Neuronal stem cell (in vitro differentiated cells): ENCODE data around the gene TNFRSF18.

ENCODE experiments used
- DNase-seq: peaks from one replicate; pipeline ENCODE4 v3.0.0-alpha.2; 2013; ENCODE audit warnings: low spot score
- H2AFZ ChIP-seq: one replicate; pipeline ENCODE4 v1.6.1; 2013; ENCODE audit warnings: mild to moderate bottlenecking, low read length, inconsistent platforms
- H2AK5ac ChIP-seq: 2 replicates; pipeline ENCODE4 v1.6.1; 2013; ENCODE audit warnings: low read depth, mild to moderate bottlenecking, inconsistent platforms, low read length, moderate library complexity, mixed read lengths
- H2BK120ac ChIP-seq: 2 replicates; pipeline ENCODE4 v1.6.1; 2013; ENCODE audit warnings: low read depth, mild to moderate bottlenecking, inconsistent platforms, low read length, moderate library complexity, mixed read lengths
- H2BK12ac ChIP-seq: one replicate; pipeline ENCODE4 v1.6.1; 2013; ENCODE audit warnings: low read length, inconsistent platforms
- H2BK15ac ChIP-seq: 2 replicates; pipeline ENCODE4 v1.6.1; 2013; ENCODE audit warnings: mild to moderate bottlenecking, low read length, inconsistent platforms, mixed read lengths
- H2BK5ac ChIP-seq: one replicate; pipeline ENCODE4 v1.6.1; 2013; ENCODE audit warnings: inconsistent platforms, mild to moderate bottlenecking, low read length, moderate library complexity
- H3K14ac ChIP-seq: one replicate; pipeline ENCODE4 v1.6.1; 2013; ENCODE audit warnings: low read length, inconsistent platforms
- H3K18ac ChIP-seq: 2 replicates; pipeline ENCODE4 v1.6.1; 2013; ENCODE audit warnings: low read length, inconsistent platforms
- H3K23ac ChIP-seq: 2 replicates; pipeline ENCODE4 v1.6.1; 2013; ENCODE audit warnings: low read depth, mild to moderate bottlenecking, mixed read lengths, low read length, inconsistent platforms; ENCODE audit not compliant: poor library complexity
- H3K27ac ChIP-seq: replicated peaks from 3 replicates; pipeline ENCODE4 v1.5.1; 2013; ENCODE audit warnings: low read length, inconsistent platforms
- H3K27me3 ChIP-seq, 3 experiments: 2 replicates each; pipeline ENCODE4 v1.6.1; 2013; ENCODE audit warnings: low read length in 3 of 3, mild to moderate bottlenecking in 2 of 3, inconsistent platforms in 1 of 3, low read depth in 1 of 3, mixed read lengths in 1 of 3, moderate library complexity in 1 of 3; ENCODE audit not compliant: control insufficient read depth in 3 of 3, insufficient read depth in 3 of 3
- H3K36me3 ChIP-seq, 2 donors: replicated peaks in 1 of 2; 2 replicates each; pipeline ENCODE4 v1.6.1; 2013; ENCODE audit warnings: low read length in 2 of 2; ENCODE audit not compliant: control insufficient read depth in 2 of 2, insufficient read depth in 2 of 2
- H3K4ac ChIP-seq: 2 replicates; pipeline ENCODE4 v1.6.1; 2013; ENCODE audit warnings: inconsistent platforms, mild to moderate bottlenecking, low read length, moderate library complexity
- H3K4me1 ChIP-seq, 2 donors: 1 replicate in 1 of 2; 2 replicates in 1 of 2; pipeline ENCODE4 v1.6.1; 2013; ENCODE audit warnings: low read length in 2 of 2, low read depth in 1 of 2; ENCODE audit not compliant: control insufficient read depth in 2 of 2, insufficient read depth in 1 of 2
- H3K4me2 ChIP-seq: one replicate; pipeline ENCODE4 v1.6.1; 2013; ENCODE audit warnings: mild to moderate bottlenecking, low read length, inconsistent platforms; ENCODE audit not compliant: insufficient read depth, poor library complexity, severe bottlenecking
- H3K4me3 ChIP-seq, 2 donors: 2 replicates each; pipeline ENCODE4 v1.5.1; 2013; ENCODE audit warnings: low read length in 2 of 2, mild to moderate bottlenecking in 2 of 2, inconsistent platforms in 1 of 2, moderate library complexity in 1 of 2
- H3K79me1 ChIP-seq: one replicate; pipeline ENCODE4 v1.6.1; 2013; ENCODE audit warnings: low read depth, mild to moderate bottlenecking, inconsistent platforms, low read length, moderate library complexity
- H3K9ac ChIP-seq: one replicate; pipeline ENCODE4 v1.6.1; 2013; ENCODE audit warnings: mild to moderate bottlenecking, low read depth, low read length, inconsistent platforms; ENCODE audit not compliant: poor library complexity
- H3K9me3 ChIP-seq, 2 donors: replicated peaks in 1 of 2; 2 replicates each; pipeline versions ENCODE3 to v1.6.1; 2013; ENCODE audit warnings: low read length in 2 of 2, mild to moderate bottlenecking in 2 of 2, inconsistent platforms in 1 of 2, low read depth in 1 of 2, mixed read lengths in 1 of 2, moderate library complexity in 1 of 2; ENCODE audit not compliant: control insufficient read depth in 2 of 2, insufficient read depth in 1 of 2
- H4K8ac ChIP-seq: one replicate; pipeline ENCODE4 v1.6.1; 2013; ENCODE audit warnings: low read depth, mild to moderate bottlenecking, inconsistent platforms, low read length, moderate library complexity
- H4K91ac ChIP-seq: one replicate; pipeline ENCODE4 v1.6.1; 2013; ENCODE audit warnings: low read length, low read depth, mild to moderate bottlenecking, inconsistent platforms; ENCODE audit not compliant: poor library complexity
- WGBS, 2 donors: extraction: QIAGEN DNeasy Blood & Tissue Kit; methylation state at CpG; one replicate each; pipeline ENCODE4 v1.1.7; 2013; ENCODE audit warnings: missing lambda C conversion rate in 2 of 2, mixed read lengths in 1 of 2; ENCODE audit not compliant: insufficient read length in 2 of 2, insufficient replicate concordance in 1 of 2; ENCODE audit errors: extremely low coverage in 2 of 2; 5-methylcytosine and 5-hydroxymethylcytosine counted together
- small RNA-seq: library from polyadenylated mRNA; stranded (forward); fragments of <200 nt; extraction: miRNeasy Mini kit (QIAGEN cat#:217004); gene quantifications from one replicate; pipeline ENCODE3, GENCODE V24; 2013; ENCODE audit not compliant: insufficient read depth

TNFRSF18 gene

GRCh38 chr1:1156140-1157032, 50.0 kb downstream of the TNFRSF18 start:
- Histone ChIP-seq H3K4me3 (peak overlapping the region in 1 of 2 donors; percentile 43), H3K27ac (no peak overlapping the region), H3K79me1 (peaks cover 1% of the 10 kb centered on the region), H3K23ac (peak overlapping the region; percentile 85), H3K14ac (peak overlapping the region; percentile 56), H3K9me3 (peaks cover 3 to 7% of the 10 kb centered on the region in 2 donors), H2BK5ac (peak overlapping the region; percentile 53), H3K36me3 (no peaks in the 10 kb centered on the region), H3K9ac (no peak overlapping the region), H3K4ac (peak overlapping the region; percentile 76), H4K8ac (peak overlapping the region; percentile 43), H3K4me2 (no peak overlapping the region), H2AK5ac (peak overlapping the region; percentile 98), H2BK15ac (peak overlapping the region; percentile 85), H4K91ac (no peak overlapping the region), H2AFZ (no peak overlapping the region), H2BK12ac (no peak overlapping the region), H3K27me3 (no peaks in the 10 kb centered on the region), H3K18ac (peak overlapping the region; percentile 94), H2BK120ac (no peak overlapping the region), H3K4me1 (peaks cover 5 to 12% of the 10 kb centered on the region in 2 donors)
- DNase-seq, result no peak
- no CpG with 5 or more reads among the region's 26 CpGs for WGBS, 2 donors

- WGBS, 2 donors, result no CpG with 5 or more reads among the region's 10 CpGs
- Histone ChIP-seq H3K4me1 (peaks cover 5 to 12% of the 10 kb centered on the region in 2 donors), H3K4me3 (no peak overlapping the region), H2AK5ac (no peak overlapping the region), H3K36me3 (no peaks in the 10 kb centered on the region), H3K9me3 (peaks cover 3 to 7% of the 10 kb centered on the region in 2 donors), H2BK5ac (no peak overlapping the region), H4K8ac (no peak overlapping the region), H3K27me3 (no peaks in the 10 kb centered on the region), H3K14ac (no peak overlapping the region), H3K23ac (no peak overlapping the region), H3K9ac (no peak overlapping the region), H3K4ac (no peak overlapping the region), H3K27ac (no peak overlapping the region), H2AFZ (no peak overlapping the region), H3K79me1 (peaks cover 1% of the 10 kb centered on the region), H3K18ac (no peak overlapping the region), H2BK12ac (no peak overlapping the region), H3K4me2 (no peak overlapping the region), H2BK120ac (no peak overlapping the region), H2BK15ac (no peak overlapping the region), H4K91ac (no peak overlapping the region)
- no peak for DNase-seq
Measured at GRCh38 chr1:1155258-1155657, 51.1 kb downstream of the TNFRSF18 start.

GRCh38 chr1:1153874-1154273, 52.5 kb downstream of the TNFRSF18 start:
- H3K36me3 ChIP-seq, result no peaks in the 10 kb centered on the region
- H3K27ac ChIP-seq, result no peak overlapping the region
- H3K14ac ChIP-seq, result no peak overlapping the region
- H3K23ac ChIP-seq, result no peak overlapping the region
- no peak overlapping the region for H4K8ac ChIP-seq
- H4K91ac ChIP-seq, result no peak overlapping the region
- peaks cover 3 to 7% of the 10 kb centered on the region in 2 donors for H3K9me3 ChIP-seq
- no peak overlapping the region for H3K9ac ChIP-seq
- no peak overlapping the region for H2BK120ac ChIP-seq
- no peak overlapping the region for H2AK5ac ChIP-seq
- no peaks in the 10 kb centered on the region for H3K27me3 ChIP-seq
- H2BK15ac ChIP-seq, result no peak overlapping the region
- no peak for DNase-seq
- no peak overlapping the region for H3K4me2 ChIP-seq
- H3K4ac ChIP-seq, result no peak overlapping the region
- no peak overlapping the region for H2BK12ac ChIP-seq
- H3K79me1 ChIP-seq, result peaks cover under 1% of the 10 kb centered on the region
- no peak overlapping the region for H3K18ac ChIP-seq
- no peak overlapping the region for H3K4me3 ChIP-seq
- no peak overlapping the region for H2AFZ ChIP-seq
- WGBS, 2 donors, result no CpG with 5 or more reads among the region's 4 CpGs
- H2BK5ac ChIP-seq, result no peak overlapping the region
- peaks cover 5 to 12% of the 10 kb centered on the region in 2 donors for H3K4me1 ChIP-seq

Small RNA genes lying within 50 kb of the gene (small RNA-seq; reads per million reads assigned to genes)
- 8.3 reads per million, percentile 47 among the genes with 10 or more reads in this experiment for gene MIR200A
- 99.0 reads per million, percentile 96 among the genes with 10 or more reads in this experiment for gene MIR200B
- gene MIR429, result 9.1 reads per million, percentile 52 among the genes with 10 or more reads in this experiment
